SK-N-SH treated with all-trans-retinoic acid at 6 μM for 48 hours (cell line): ENCODE results near the gene SCN1B.

ENCODE experiments used
- ATAC-seq: fragments of 200-7000 bp; cut with Tn5 transposase; 3 replicates; pipeline ENCODE4 v1.9.1; 2020; ENCODE audit warnings: mild to moderate bottlenecking, moderate library complexity
- ARNTL ChIP-seq: fragments of 450-650 bp; formaldehyde crosslinking; IDR thresholded peaks from 2 replicates; pipeline ENCODE4 v1.5.0; 2020; ENCODE audit warnings: low read depth, mild to moderate bottlenecking, moderate library complexity, borderline replicate concordance
- BACH2 ChIP-seq: fragments of 250-450 bp; sonication (Bioruptor Pico); IDR thresholded peaks from 2 replicates; pipeline ENCODE4 v1.9.0; 2021; ENCODE audit warnings: mild to moderate bottlenecking, borderline replicate concordance
- CSDC2 ChIP-seq: fragments of 250-450 bp; sonication (Bioruptor Pico); IDR thresholded peaks from 2 replicates; pipeline ENCODE4 v1.5.0; 2020; ENCODE audit warnings: mild to moderate bottlenecking, moderate library complexity
- CSRNP3 ChIP-seq: fragments of 250-450 bp; sonication (Bioruptor Pico); IDR thresholded peaks from 2 replicates; pipeline ENCODE4 v1.5.1; 2021; ENCODE audit warnings: mild to moderate bottlenecking, moderate library complexity
- ESRRG ChIP-seq: fragments of 250-450 bp; sonication (Bioruptor Pico); IDR thresholded peaks from 2 replicates; pipeline ENCODE4 v1.6.1; 2021; ENCODE audit warnings: mild to moderate bottlenecking
- GLIS3 ChIP-seq: fragments of 250-450 bp; sonication (Bioruptor Pico); IDR thresholded peaks from 2 replicates; pipeline ENCODE4 v1.5.0; 2020; ENCODE audit warnings: mild to moderate bottlenecking, moderate library complexity
- ISL1 ChIP-seq: fragments of 250-450 bp; sonication (Bioruptor Pico); IDR thresholded peaks from 2 replicates; pipeline ENCODE4 v2.1.2; 2022; ENCODE audit warnings: mild to moderate bottlenecking, moderate library complexity
- POU6F1 ChIP-seq: fragments of 250-450 bp; sonication (Bioruptor Pico); IDR thresholded peaks from 2 replicates; pipeline ENCODE4 v1.8.0; 2021; ENCODE audit warnings: low read depth, mild to moderate bottlenecking, moderate library complexity, borderline replicate concordance
- PPARA ChIP-seq: fragments of 250-450 bp; sonication (Bioruptor Pico); IDR thresholded peaks from 2 replicates; pipeline ENCODE4 v1.5.0; 2020; ENCODE audit warnings: mild to moderate bottlenecking, borderline replicate concordance
- RARB ChIP-seq: fragments of 250-450 bp; sonication (Bioruptor Pico); IDR thresholded peaks from 2 replicates; pipeline ENCODE4 v1.8.0; 2021; ENCODE audit warnings: mild to moderate bottlenecking, moderate library complexity
- SNAI2 ChIP-seq: fragments of 250-450 bp; sonication (Bioruptor Pico); IDR thresholded peaks from 2 replicates; pipeline ENCODE4 v1.5.0; 2020; ENCODE audit warnings: mild to moderate bottlenecking, moderate library complexity
- TCF4 ChIP-seq: fragments of 250-450 bp; sonication (Bioruptor Pico); IDR thresholded peaks from 2 replicates; pipeline ENCODE4 v1.8.0; 2021; ENCODE audit warnings: mild to moderate bottlenecking, moderate library complexity, borderline replicate concordance
- TOX ChIP-seq: fragments of 250-450 bp; sonication (Bioruptor Pico); IDR thresholded peaks from 2 replicates; pipeline ENCODE4 v1.8.0; 2021; ENCODE audit warnings: mild to moderate bottlenecking, moderate library complexity, borderline replicate concordance
- TSHZ2 ChIP-seq: fragments of 250-450 bp; sonication (Bioruptor Pico); IDR thresholded peaks from 2 replicates; pipeline ENCODE4 v1.5.0; 2020; ENCODE audit warnings: mild to moderate bottlenecking, moderate library complexity
- ZC3H10 ChIP-seq: fragments of 250-450 bp; sonication (Bioruptor Pico); IDR thresholded peaks from 2 replicates; pipeline ENCODE4 v1.5.1; 2021; ENCODE audit warnings: mild to moderate bottlenecking, moderate library complexity
- ZFP3 ChIP-seq: fragments of 250-450 bp; sonication (Bioruptor Pico); IDR thresholded peaks from 2 replicates; pipeline ENCODE4 v1.5.0; 2020; ENCODE audit warnings: mild to moderate bottlenecking, moderate library complexity
- ZFP30 ChIP-seq: fragments of 450-650 bp; formaldehyde crosslinking; IDR thresholded peaks from 2 replicates; pipeline ENCODE4 v1.5.0; 2022; ENCODE audit warnings: mild to moderate bottlenecking, moderate library complexity
- ZNF565 ChIP-seq: fragments of 450-650 bp; formaldehyde crosslinking; conservative IDR thresholded peaks from 2 replicates; pipeline ENCODE4 v1.5.0; 2020; ENCODE audit warnings: low read depth, mild to moderate bottlenecking, moderate library complexity
- ZNF70 ChIP-seq: fragments of 450-650 bp; formaldehyde crosslinking; IDR thresholded peaks from 2 replicates; pipeline ENCODE4 v1.5.0; 2020; ENCODE audit warnings: mild to moderate bottlenecking, moderate library complexity
- ZNF8 ChIP-seq: fragments of 450-650 bp; formaldehyde crosslinking; IDR thresholded peaks from 2 replicates; pipeline ENCODE4 v1.5.0; 2020; ENCODE audit warnings: mild to moderate bottlenecking, moderate library complexity
- TF ChIP-seq, protein P1 (sequence below): fragments of 250-450 bp; sonication (Bioruptor Pico); IDR thresholded peaks from 2 replicates; pipeline ENCODE4 v1.8.0; 2020; ENCODE audit warnings: mild to moderate bottlenecking, moderate library complexity, borderline replicate concordance

Gene SCN1B

GRCh38 chr19:35045667-35046300, 15.5 kb downstream of the SCN1B start:
- ATAC-seq = peak; percentile 68
- TF ChIP-seq RARB (CRISPR knock-in tag) (no peak), CSDC2 (CRISPR knock-in tag) (no peak), ZNF70 (CRISPR knock-in tag) (no peak), ZNF565 (CRISPR knock-in tag) (no peak), PPARA (CRISPR knock-in tag) (no peak), POU6F1 (CRISPR knock-in tag) (no peak), ZFP30 (CRISPR knock-in tag) (no peak), CSRNP3 (CRISPR knock-in tag) (no peak), ZC3H10 (CRISPR knock-in tag) (no peak), TOX (CRISPR knock-in tag) (no peak)
- TF ChIP-seq, all 23 proteins: peak for 0

DNA sequence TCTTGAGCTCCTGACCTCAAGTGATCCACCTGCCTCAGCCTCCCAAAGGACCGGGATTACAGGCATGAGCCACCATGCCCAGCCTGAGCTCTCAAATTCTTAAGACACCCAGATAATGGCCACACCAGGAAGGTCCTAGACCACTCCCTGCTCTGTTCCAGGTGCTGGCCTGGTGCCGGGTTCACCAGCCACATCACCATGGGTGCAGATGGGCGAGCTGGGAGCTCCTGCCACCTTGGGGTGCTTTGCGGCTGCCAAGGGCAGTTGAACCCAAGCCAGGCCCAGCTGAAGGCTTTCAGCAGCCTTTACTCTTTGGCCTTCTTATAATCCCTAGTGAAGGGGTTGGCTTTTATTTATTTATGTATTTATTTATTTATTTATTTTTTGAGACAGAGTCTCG, 16.2 kb downstream of the SCN1B start:
- TF ChIP-seq CSRNP3 (CRISPR knock-in tag) (no peak), GLIS3 (CRISPR knock-in tag) (no peak), ISL1 (CRISPR knock-in tag) (no peak), ARNTL (CRISPR knock-in tag) (no peak), ZNF565 (CRISPR knock-in tag) (no peak), BACH2 (CRISPR knock-in tag) (no peak), TOX (CRISPR knock-in tag) (no peak), ZFP30 (CRISPR knock-in tag) (no peak), SNAI2 (CRISPR knock-in tag) (no peak), RARB (CRISPR knock-in tag) (no peak), TCF4 (CRISPR knock-in tag) (no peak), ZC3H10 (CRISPR knock-in tag) (no peak), ZNF8 (no peak), ZFP3 (CRISPR knock-in tag) (no peak), ESRRG (CRISPR knock-in tag) (no peak)
- TF ChIP-seq, protein P1, sequence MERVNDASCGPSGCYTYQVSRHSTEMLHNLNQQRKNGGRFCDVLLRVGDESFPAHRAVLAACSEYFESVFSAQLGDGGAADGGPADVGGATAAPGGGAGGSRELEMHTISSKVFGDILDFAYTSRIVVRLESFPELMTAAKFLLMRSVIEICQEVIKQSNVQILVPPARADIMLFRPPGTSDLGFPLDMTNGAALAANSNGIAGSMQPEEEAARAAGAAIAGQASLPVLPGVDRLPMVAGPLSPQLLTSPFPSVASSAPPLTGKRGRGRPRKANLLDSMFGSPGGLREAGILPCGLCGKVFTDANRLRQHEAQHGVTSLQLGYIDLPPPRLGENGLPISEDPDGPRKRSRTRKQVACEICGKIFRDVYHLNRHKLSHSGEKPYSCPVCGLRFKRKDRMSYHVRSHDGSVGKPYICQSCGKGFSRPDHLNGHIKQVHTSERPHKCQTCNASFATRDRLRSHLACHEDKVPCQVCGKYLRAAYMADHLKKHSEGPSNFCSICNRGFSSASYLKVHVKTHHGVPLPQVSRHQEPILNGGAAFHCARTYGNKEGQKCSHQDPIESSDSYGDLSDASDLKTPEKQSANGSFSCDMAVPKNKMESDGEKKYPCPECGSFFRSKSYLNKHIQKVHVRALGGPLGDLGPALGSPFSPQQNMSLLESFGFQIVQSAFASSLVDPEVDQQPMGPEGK (CRISPR knock-in tag) = no peak

DNA sequence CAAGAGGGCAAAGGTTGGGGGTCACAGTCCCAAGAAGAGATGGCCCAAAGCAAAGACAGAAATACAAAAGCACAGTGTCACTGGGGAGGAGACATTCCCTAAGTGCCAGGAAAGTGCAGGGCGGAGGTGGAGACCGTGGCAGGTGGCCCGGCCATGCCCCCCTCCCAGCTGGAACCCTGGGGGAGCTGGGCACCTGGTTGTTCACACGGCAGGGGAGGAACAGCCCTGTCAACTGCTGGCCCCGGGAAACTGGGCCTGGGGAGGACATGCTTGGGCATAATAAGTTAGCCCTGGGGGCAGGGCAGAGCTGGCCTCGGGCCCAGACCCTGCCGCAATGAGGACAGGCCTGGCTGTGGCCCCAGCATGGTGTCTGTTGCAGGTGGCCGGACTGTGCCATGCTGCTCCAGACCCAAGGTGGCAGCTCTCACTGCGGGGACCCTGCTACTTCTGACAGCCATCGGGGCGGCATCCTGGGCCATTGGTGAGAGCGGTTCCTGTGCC, 18.7 kb downstream of the SCN1B start:
- peak; percentile 35 for ATAC-seq
- TF ChIP-seq TSHZ2 (CRISPR knock-in tag) = no peak
- no peak for TF ChIP-seq RARB (CRISPR knock-in tag)
- TF ChIP-seq CSDC2 (CRISPR knock-in tag) = no peak
- no peak for TF ChIP-seq ARNTL (CRISPR knock-in tag)
- TF ChIP-seq ESRRG (CRISPR knock-in tag) = no peak
- TF ChIP-seq TCF4 (CRISPR knock-in tag) = no peak
- TF ChIP-seq TOX (CRISPR knock-in tag) = no peak
- TF ChIP-seq ZNF8 = no peak
- no peak for TF ChIP-seq ZC3H10 (CRISPR knock-in tag)

More for the DNA sequence above, 16.2 kb downstream of the SCN1B start:
- no peak for ATAC-seq
